Stimulated activated CD4-positive, alpha-beta T cell treated with anti-CD3 and anti-CD28 coated beads, Interleukin-4, amount 100 ng/mL, for 4 hours (primary cell): Measurements from ENCODE around the gene PROCA1.
"Not testable (repeated sequence)": the region's sequence is repeated elsewhere in the genome, so short reads cannot be mapped to it uniquely, and the experiment has no call there.

Experiments used
- DNase-seq, 2 experiments: peaks; one replicate each; pipeline ENCODE4 v3.0.0-alpha.2; 2020

PROCA1 gene

GRCh38 chr17:28661635-28662526 is 49.8 kb downstream of the PROCA1 start, which contains the start of the genes SDF2 and SUPT6H:
SDF2 (minus strand) TSS chr17:28661906; CDS start chr17:28661876, 30 bp downstream.
SUPT6H (plus strand) TSS chr17:28662205; CDS start chr17:28673402, 11,197 bp downstream.
- peak; percentile 90 to 93 for DNase-seq

GRCh38 chr17:28659497-28659881 is 52.2 kb downstream of the PROCA1 start:
- not testable (repeated sequence) for DNase-seq

GRCh38 chr17:28658766-28659496 is 52.8 kb downstream of the PROCA1 start:
- DNase-seq, result not testable (repeated sequence)

- DNase-seq, result not testable (repeated sequence)
Measured at GRCh38 chr17:28658342-28658741, 53.3 kb downstream of the PROCA1 start.

GRCh38 chr17:28657756-28658155 is 53.9 kb downstream of the PROCA1 start:
- no peak for DNase-seq

GRCh38 chr17:28655160-28655559 is 56.5 kb downstream of the PROCA1 start:
- no peak for DNase-seq
